IPS-NIHi7 (cell line): ENCODE measurements around the gene FMN2.
"Not testable (repeated sequence)": the region's sequence is repeated elsewhere in the genome, so short reads cannot be mapped to it uniquely, and the experiment has no call there.

Experiments used
- DNase-seq: peaks from one replicate; pipeline ENCODE4 v3.0.0; 2012; ENCODE audit warnings: mixed read lengths; ENCODE audit errors: extremely low spot score

Gene FMN2

DNA sequence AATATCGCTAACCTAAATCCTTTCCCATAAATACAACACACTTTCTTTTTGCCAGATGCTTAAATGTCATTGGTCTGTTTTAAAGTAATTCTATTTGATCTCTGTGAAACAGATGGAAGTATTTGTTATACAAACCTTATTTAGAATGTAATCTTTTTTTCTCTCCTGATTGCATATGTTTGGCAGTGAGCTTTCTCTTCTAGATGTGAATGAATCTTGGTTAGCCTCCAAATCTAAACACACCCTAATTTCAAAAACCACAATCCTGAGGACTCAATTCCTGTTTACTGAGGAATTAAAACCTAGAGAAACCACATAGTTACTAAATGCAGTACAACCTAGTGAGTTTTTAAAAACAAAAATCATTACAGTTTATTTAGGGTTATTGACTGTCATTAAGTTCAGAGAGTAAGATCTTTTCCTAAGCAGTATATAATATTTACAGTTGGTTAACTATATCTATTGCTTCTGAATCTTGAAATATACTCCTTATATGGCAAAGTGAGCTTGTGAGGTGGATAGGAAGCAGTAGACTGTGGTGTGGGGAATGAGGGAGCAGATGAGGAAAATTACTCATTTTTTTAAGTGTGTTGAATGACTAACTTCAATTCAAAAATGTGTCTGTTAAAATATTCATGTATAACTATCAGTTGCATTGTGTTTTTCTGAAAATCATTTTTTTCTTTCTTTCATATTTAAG, 218.7 kb downstream of the FMN2 start:
- DNase-seq: no peak

DNA sequence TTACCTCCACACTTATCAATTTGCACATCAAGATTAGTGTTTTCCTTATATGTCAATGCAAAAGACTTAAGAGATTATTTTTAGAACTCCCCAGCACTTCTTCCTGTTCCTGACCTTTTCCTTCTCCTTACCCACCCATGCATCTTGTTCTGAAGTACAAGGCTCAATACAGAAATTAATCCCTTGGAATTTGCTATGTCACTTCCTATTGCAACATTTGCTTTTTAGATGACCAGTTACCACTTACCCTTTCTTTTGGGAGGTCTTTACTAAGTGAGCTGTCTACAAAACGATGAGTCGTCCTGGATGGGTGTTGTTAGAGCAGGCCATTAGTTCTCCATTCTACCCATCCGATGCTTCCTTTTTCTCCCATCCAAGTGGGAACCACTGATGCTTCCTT, 221.2 kb downstream of the FMN2 start:
- no peak for DNase-seq

DNA sequence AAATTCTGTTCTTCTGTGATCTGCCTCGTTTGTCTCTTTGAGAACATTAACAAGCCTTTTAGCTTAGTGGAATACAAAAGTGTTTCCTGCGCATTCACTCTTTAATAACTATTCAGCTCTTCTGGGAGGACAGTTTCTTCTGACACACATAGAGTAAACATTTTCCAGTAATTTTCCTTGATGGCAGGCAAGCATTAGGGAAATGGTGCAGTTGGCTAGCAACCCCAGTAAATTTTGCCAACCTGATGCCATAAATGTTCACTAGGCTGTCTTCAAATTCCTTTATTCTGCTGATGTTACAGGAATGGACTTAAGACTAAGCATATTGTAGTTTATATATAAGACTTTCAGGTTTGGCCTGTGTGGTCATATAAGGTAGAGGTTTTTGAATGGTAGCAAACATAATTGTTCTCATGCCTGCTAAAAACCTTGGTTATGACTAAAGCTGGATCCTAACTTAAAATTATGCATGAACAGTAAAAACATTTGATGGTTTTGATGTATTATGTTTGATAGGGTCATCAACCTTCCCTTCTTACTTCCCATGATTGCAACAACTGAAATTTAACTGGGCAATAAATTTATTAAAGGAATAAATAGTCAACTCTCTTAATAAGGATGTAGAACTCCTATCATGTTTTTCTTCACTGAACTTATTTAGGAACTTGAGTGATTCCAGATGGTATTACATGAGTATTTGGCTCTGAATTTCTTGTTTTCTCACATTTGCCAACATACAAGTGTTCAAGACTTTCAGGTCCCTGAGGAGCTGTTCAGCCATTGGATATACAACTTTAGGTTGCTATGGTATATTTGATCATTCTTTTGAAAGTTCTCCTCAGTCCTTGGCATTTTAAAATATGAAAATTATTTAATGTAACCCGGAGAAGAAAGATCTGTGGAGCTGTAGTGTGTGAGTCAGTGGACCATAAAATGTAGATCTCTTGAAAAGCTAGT, 223.4 kb downstream of the FMN2 start:
- DNase-seq: no peak

DNA sequence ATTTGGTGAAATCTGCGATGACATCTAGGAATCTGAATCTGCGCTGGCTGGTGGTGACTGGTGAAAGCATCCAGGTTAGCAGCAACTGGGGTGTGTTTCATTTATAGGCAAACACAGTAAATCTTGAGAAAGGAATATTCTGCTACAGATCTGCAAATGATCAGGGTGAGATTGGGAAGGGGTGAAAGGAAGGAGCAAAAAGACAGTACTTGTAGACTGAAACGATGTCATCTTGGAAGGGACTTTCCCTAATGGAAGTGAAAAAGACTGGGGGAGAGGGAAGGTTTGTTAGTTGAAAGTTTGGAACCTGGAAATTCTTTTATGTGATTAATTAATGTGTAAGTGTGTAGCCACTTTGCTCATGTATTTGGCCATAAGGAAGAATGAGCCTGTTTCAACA, 228.3 kb downstream of the FMN2 start:
- no peak for DNase-seq

DNA sequence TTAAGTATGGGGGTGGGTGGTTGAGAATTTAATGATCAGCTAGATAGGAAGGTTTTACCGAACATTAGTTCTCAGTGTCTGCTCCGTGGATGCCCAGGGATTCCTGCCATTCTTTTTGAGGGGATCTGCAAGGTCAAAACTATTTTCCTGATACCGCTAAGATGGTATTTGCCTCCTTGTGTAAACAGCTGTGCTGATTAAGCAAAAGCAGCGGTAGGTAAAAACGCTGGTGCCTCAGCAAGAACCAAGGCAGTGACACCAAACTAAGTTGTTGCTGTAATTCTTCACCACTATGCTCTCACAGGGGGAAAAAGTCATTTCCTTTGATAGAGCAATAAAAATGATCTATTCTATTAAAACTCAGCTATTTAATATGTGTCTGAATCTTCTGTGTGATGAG, 229.0 kb downstream of the FMN2 start:
- DNase-seq: no peak

DNA sequence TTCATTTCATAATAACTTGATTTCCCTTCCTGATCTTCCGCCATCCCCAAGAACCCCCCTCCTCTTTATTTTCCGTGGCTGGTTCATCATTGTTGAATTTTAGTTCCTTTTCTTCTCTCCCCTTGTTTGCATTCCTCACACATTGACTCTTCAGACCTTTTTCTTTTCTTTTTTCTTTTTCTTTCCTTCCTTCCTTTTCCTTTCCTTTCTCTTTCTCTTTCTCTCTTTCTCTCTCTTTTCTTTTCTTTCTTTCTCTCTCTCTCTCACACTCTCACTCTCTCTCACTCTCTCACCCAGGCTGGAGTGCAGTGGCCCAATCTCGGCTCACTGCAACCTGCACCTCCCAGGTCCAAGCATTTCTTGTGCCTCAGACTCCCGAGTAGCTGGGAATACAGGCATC, 231.3 kb downstream of the FMN2 start:
- no peak for DNase-seq

DNA sequence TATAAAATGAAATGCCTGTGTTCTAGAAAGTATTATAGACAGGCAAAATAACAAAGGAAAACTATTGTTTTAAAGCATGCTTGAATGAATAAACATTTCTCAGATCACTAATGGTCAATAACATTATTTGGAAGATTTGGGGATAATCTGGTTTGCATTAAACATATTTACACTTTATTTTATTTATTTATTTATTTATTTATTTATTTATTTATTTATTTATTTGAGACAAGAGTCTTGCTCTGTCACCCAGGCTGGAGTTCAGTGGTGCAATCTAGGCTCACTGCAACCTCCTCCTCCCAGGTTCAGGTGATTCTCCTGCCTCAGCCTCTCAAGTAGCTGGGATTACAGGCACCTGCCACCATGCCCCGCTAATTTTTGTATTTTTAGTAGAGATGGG, 236.7 kb downstream of the FMN2 start:
- not testable (repeated sequence) for DNase-seq

DNA sequence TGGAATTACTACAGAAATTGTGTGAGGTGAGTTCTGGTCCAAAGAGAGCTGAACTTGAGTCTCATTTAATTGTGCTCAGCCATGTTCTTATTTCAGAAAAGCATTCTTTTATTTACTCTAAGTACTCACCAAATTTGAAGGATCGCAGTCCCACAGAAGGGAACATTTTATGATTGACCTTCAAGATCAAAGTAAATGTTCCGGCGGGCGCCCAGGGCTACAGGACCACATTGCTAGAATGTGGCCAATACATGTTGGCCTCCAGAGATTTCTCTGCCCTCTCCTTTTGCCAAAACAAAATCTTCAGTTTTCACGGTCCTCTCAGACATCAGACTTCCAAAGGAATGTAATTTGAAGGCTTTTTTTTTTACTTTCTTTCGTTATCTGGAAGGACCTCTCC, 237.8 kb downstream of the FMN2 start:
- DNase-seq: no peak

DNA sequence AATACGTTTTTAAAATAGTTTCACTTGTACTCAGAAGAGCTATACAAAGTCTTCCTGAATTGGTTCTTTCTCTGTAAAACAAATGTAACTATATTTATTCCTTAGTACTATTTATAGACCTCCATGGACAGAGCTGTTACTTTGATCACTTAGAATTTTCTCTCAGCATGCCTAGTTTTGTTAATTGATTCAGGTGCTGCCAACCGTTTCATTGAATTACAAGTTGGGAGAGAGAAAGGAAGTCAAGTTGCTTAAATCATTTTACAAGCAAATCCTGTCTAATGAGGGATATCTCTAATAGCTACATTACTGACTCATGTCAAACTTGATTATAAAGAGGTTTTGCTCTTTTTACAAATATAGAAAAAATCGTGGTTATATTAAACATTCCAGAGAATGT, 241.0 kb downstream of the FMN2 start:
- DNase-seq: no peak

DNA sequence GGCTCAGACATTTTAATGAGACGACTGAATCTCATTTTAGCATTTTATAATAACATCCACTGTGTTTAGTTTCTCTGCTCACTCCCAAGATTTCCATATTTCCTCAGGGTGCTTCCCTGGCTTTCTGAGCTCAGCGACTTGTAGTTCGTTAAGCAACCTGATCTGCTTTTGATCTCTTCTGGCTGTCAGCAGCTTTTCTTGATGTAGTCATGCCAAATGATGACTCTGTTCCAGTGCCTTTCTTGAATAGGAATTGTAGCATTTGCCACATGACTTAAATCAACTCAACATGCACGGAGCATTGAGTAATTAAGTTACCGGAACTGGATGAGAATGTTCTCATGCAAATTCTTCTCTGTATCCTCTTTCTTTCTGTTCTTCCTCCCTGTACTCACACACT, 246.1 kb downstream of the FMN2 start:
- no peak for DNase-seq

DNA sequence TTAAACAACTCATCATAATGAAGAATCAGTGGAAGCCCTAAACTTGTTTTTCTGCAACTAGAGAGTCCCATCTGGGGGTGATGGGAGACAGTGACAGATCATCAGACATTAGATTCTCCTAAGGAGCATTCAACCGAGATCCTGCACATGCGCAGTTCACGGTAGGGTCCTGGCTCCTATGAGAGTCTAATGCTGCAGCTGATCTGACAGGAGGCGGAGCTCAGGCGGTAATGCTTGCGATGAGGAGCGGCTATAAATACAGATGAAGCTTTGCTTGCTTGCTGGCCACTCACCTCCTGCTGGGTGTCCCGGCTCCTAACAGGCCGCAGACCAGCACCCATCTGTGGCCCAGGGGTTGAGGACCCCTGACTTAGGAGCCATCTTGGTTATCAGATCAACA, 247.2 kb downstream of the FMN2 start:
- DNase-seq: no peak

DNA sequence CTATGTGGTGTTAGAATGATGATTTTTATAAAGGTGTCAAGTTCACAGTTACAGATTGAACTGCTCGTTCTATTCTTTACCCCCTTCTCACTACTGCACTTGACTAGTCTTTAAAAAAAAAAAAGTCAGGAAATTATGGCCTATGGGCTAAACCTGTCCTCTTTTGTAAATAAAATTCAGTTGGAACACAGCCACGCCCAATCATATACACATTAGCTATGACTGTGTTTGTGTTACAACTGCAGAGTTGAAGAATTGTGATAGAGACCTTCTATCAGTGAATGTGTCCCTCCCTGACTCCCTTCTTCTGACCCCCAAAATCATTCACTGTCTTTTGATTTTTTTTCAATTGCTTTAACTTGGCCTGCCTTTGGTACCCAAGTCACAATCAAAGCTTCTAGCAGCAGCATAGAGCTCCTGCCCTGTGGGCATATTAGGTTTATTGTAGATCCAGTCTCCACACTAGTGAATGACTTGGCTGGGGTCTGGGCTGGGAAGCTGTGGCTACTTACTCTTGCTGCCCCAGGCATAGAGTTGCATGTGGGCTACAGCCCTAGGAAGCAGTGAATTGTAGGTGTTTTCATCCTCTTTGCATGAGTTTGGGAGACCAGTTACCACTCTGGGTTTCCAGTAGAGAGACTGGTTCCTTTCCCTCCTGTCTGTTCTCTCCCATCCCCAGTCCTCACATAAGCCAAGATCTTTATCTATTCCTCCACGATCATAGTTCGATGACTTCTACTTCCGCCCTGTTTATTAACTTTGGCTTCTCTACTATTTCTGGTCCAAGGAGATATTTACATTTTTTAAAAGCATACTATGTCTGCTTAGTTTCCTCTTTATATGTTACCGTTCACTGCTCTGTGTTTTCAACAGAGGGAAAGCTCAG, 249.9 kb downstream of the FMN2 start:
- no peak for DNase-seq

DNA sequence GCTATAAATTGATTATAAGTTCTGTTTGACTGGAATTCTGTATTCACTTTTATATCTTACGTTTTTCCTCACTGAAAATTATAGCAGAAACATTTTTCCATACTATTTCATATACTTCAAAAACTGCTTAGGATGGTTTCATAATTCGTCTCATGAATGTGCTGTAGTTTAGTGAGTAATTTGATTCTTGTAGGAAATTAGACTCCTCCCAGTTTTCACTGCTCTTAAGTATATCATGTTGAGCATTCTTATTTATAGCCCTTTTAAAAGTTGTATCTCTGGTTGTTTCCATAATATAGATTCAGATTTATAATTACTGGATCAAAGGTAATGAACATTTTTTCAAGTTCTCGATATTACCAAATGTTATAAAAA, 250.6 kb downstream of the FMN2 start:
- DNase-seq: no peak

DNA sequence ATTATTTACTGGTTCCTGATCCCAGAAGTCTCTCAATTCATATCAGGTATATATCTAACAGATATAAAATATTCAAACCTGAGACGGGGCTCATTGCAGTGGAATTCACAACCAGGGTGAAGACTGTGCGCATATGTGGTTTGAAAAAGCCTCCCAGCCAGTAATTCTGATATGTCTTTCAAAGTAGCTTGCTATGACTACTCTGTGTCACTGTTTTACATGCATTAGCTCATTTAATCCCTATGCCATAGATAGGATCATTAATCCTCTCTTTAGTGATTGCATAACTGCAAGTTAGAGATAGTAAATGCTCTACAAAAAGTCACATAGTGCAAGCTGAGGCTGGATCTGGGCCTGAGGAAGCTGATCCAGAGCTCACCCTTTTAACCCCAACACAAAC, 251.4 kb downstream of the FMN2 start:
- no peak for DNase-seq

DNA sequence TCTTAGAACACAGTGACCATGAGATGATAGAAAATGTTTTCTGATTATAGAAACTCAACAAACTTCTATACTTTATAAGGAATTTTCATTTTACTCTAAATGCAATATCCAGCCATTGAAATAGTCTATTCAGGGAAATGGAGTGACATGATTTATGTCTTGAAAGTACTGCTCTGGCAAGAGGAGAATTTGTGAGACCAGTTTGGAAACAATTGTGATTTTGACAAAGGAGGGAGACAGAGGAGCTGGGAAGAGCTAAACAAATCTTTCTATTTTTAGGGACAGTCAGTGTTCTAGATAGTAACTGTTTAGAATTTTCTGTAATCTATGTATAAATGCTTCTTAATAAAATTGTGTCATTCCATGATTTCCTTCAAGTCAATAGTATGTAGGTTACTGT, 252.3 kb downstream of the FMN2 start:
- no peak for DNase-seq

DNA sequence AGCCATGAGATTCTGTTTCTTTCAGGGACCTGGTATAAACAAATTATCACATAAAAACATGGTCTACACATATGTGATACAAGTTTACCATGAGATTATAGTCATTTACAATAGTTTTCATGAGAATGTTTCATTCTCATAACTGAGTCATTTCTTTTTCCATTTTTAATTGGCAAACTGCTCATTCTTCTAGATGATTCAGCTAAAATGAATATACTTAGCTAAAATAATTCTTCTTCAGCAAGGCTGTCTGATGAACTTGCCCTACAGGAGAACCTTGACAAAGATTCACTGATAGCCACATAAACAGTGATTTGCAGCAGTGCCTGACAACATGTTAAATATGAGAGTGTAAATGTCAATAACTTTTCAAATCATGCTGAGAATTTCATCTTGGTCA, 253.2 kb downstream of the FMN2 start:
- DNase-seq: no peak

DNA sequence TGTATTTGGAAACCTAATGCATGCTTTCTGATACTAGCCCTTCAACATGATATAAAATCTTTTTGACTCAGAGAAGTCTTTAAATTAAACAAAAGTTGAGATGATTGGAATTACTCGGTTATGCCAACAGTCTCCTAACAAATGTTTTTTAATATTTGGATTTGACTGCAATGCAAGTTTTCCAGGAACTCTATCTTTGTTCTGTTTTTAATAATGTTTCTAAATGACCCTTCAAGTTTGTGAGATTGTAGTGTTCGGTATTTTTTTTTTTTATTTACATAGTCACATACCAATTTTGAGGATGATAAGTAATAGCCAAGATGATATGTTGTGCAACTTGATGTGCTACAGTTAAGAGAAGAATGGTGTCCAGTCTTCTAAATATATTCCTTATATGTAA, 258.0 kb downstream of the FMN2 start:
- no peak for DNase-seq

DNA sequence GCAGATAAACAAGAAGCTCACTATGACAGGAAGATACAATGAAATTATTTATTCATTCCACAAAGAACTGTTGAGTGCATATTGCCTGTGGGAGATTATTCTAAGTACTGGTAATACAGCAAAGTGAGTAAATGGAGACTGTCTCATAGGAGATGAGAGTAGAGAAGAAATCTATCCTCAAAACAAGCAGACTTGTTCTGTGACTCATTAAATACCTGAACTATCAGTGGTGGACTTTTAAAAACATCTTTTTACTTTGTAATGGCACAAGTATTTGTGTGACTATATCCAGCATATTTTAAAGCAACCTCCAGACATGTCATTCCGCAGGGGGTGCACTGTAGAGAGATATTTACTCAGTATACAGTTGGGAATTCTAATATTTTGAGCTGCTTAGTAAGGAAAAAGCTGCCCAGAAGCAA, 259.2 kb downstream of the FMN2 start:
- DNase-seq: no peak

DNA sequence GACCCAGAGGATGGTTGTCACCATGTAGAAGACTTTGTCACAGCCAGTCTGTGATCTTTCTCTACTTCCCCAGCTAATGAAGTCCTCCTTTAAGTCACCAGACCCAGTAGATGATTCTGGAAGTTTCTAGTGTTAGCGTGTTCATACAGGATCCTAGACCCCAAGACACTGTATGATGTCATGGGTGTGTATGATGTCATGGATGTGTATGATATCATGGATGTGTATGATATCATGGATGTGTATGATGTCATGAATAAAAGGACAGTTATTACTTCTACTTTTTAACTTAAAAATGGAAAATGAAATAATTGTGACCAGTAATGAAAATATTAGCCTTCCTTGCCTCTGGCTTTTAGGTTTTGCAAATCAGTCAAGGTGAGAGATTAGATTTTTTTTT, 260.0 kb downstream of the FMN2 start:
- DNase-seq: no peak

DNA sequence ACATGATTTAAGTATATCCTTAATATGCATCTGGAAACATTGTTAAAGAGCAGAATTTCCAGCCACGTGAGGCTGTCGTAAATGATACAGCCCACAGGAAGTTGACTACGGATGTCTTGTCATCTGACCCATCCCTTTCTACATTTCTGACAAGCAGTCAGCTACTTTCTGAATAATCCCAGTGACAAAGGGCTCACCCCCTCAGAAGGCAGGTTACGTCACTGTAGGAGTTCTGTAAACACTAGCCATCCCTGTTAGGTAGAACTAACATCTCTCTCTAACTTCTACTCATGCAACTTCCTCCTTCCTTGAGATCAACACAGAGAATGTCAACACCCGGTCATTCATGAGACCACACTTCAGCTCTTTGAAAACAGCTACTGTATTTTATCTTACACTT, 261.1 kb downstream of the FMN2 start:
- DNase-seq: peak; percentile 13

DNA sequence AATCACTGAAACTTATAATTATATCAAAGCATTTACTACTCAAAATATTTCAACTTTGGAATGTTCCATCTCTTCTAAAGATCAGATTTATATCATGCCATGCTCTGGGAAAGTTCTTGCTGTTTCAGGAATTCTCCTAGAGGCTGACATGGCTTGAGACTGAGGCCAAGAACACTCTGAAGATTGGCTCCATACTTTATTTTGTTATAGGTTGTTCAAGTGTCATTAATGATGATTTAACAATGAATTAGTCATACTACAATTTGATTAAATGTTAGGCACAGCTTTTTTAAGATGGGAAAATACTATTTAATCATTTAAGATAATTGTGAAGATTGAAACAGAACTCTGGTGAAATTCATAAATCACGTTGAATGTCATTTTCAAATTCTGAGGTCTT, 264.9 kb downstream of the FMN2 start:
- DNase-seq: no peak

DNA sequence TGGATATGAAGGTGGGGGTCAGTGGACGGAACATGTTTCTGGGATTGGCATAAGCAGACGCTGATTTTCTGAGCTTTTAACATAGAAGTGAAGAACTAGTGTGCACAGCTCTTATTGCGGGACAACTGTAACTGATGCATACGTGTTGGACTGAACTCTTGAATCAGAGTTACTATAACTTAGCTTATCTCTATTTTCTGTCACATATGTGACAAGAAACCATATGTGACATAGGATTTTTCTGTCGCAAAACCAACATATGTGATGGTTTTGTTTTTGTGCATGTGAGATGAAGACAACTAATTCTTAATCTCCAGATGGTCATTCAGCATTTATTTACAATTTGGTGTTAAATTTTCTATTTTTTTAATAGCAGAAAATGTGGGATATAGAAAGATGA, 270.4 kb downstream of the FMN2 start:
- DNase-seq: no peak
